Right cardiac atrium (tissue), 5 donors: Measurements from ENCODE around the gene MRTFA. TPM values are rescaled to one million over a fixed set of nuclear protein-coding genes. Genes with fewer than 3 reads are reported as not detected.
"Not testable (repeated sequence)": the region's sequence is repeated elsewhere in the genome, so short reads cannot be mapped to it uniquely, and the experiment has no call there.

Experiments used
- ATAC-seq, 2 donors: fragments of 200-7000 bp; cut with Tn5 transposase; one replicate each; pipeline versions ENCODE4 v1.8.0 to v1.9.1; 2020; ENCODE audit warnings: moderate library complexity in 2 of 2, mild to moderate bottlenecking in 1 of 2
- DNase-seq, 3 donors: peaks; one replicate each; pipeline ENCODE4 v3.0.0-alpha.2; 2020
- H3K27ac ChIP-seq: one replicate; pipeline ENCODE4 v1.5.1; 2013; ENCODE audit warnings: mild to moderate bottlenecking, low read length, control low read depth, moderate library complexity
- H3K27me3 ChIP-seq: one replicate; pipeline ENCODE4 v1.6.1; 2013; ENCODE audit not compliant: control insufficient read depth, insufficient read depth
- H3K4me1 ChIP-seq: one replicate; pipeline ENCODE4 v1.6.1; 2013; ENCODE audit warnings: low read length; ENCODE audit not compliant: control insufficient read depth, insufficient read depth
- H3K4me3 ChIP-seq: one replicate; pipeline ENCODE4 v1.5.1; 2013; ENCODE audit warnings: low read length, control low read depth
- H3K9me3 ChIP-seq: one replicate; pipeline ENCODE4 v1.6.1; 2013; ENCODE audit warnings: low read length; ENCODE audit not compliant: control insufficient read depth
- WGBS: extraction: QIAGEN DNeasy Blood & Tissue Kit; methylation state at CpG from one replicate; pipeline ENCODE4 v1.1.7; 2013; 5-methylcytosine and 5-hydroxymethylcytosine counted together
- intact Hi-C, 4 donors: fragments of 100-400 bp; cut with DNase I; formaldehyde crosslinking; loops; one replicate each; pipeline versions ENCODE4 v1.11.0 to v1.14.0; 2022 to 2023
- polyA plus RNA-seq: library from polyadenylated mRNA; stranded (reverse); fragments of 200-250 nt; gene quantifications from one replicate; pipeline ENCODE4 v1.2.3, GENCODE V29; 2013
- total RNA-seq, 4 donors: library from RNA; stranded (reverse); fragmentation: NEBNext Ultra II Directional; extraction: Animal tissue kit (Norgen Biotek cat#: 25700); gene quantifications; one replicate each; pipeline ENCODE4 v1.2.1, GENCODE V29; 2021
- donor health status: healthy with polysubstance abuse.
- donor health status: DM: no; HTN: yes; CAD: no.
- donor health status: DM: no; HTN: no; CAD: no.
- donor health status: DM: no; HTN: yes; CAD: no; lungs with severe emphysema.
- donor health status: DM: yes; HTN: yes; CAD: no.

MRTFA gene
- total and polyA plus RNA-seq, 5 donors: 22.2 to 40.2 (median 31.6) TPM

GRCh38 chr22:40531951-40532900 lies 104.3 kb downstream of the MRTFA start:
- 59% methylated on average over 3 of the region's 3 CpGs for whole genome bisulfite sequencing
- Histone ChIP-seq H3K9me3 (no peaks in the 10 kb centered on the region), H3K27me3 (no peaks in the 10 kb centered on the region), H3K27ac (no peak overlapping the region), H3K4me1 (peaks cover 2% of the 10 kb centered on the region), H3K4me3 (peak overlapping the region; percentile 62)
- intact Hi-C loops: no loop called here
- DNase-seq (no peak), ATAC-seq (peak in 1 of 2 donors; percentile 8)

DNA sequence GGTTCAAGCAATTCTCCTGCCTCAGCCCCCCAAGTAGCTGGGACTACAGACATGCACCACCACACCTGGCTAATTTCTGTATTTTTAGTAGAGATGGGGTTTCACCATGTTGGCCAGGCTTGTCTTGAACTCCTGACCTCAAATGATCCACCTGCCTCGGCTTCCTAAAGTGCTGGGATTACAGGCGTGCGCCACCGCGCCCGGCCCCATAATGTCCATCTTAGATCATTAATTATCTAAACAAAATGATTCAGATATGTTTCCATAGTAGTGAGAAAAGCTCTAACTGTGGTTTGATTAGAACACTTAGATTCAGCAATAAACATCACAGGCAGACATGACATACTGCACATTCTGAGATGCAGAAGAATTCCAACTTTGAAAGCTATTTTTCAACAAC lies 106.1 kb downstream of the MRTFA start:
- H3K4me3 ChIP-seq, DNase-seq, ATAC-seq, intact Hi-C loops, H3K9me3 ChIP-seq, H3K4me1 ChIP-seq, H3K27ac ChIP-seq, H3K27me3 ChIP-seq: not testable (repeated sequence)
- 91% methylated on average over 6 of the region's 6 CpGs for WGBS

- DNase-seq (no peak), ATAC-seq (no peak)
- Histone ChIP-seq H3K9me3 (no peaks in the 10 kb centered on the region), H3K27ac (no peak overlapping the region), H3K4me3 (no peak overlapping the region), H3K27me3 (no peaks in the 10 kb centered on the region), H3K4me1 (peaks cover 2% of the 10 kb centered on the region)
- intact Hi-C loops: loop anchor here in 2 of 4 donors (5.0 to 10.0 kb wide), 2 partner anchors 115 to 117 kb away; no protein-coding TSS in a partner anchor
- 45% methylated on average over 1 of the region's 1 CpG for WGBS
These were observed 106.7 kb downstream of the MRTFA start for GRCh38 chr22:40529821-40530220.

DNA sequence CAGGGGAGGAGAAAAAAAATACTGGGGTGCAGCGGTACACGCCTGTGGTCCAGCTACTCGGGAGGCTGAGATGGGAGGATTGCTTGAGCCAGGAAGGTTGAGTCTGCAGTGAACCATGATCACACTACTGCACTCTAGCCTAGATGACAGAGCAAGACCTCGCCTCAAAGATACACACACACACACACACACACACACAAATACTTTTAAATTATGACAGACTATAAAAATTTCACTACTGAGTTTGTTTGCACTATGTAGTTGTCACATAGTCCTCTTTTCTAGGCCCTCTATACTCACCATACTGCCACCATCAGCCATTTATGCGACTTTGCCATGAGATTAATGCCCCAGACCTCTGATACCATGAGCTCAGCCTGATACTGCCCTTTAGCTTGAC lies 109.6 kb downstream of the MRTFA start:
- no peaks in the 10 kb centered on the region for H3K4me1 ChIP-seq
- no peak overlapping the region for H3K27ac ChIP-seq
- no peaks in the 10 kb centered on the region for H3K27me3 ChIP-seq
- no peak overlapping the region for H3K4me3 ChIP-seq
- intact Hi-C loops: loop anchor here in 2 of 4 donors (5.0 to 10.0 kb wide), 2 partner anchors 118 to 120 kb away; no protein-coding TSS in a partner anchor
- ATAC-seq (no peak), DNase-seq (no peak)
- WGBS: 96% methylated on average over 5 of the region's 5 CpGs
- no peaks in the 10 kb centered on the region for H3K9me3 ChIP-seq

DNA sequence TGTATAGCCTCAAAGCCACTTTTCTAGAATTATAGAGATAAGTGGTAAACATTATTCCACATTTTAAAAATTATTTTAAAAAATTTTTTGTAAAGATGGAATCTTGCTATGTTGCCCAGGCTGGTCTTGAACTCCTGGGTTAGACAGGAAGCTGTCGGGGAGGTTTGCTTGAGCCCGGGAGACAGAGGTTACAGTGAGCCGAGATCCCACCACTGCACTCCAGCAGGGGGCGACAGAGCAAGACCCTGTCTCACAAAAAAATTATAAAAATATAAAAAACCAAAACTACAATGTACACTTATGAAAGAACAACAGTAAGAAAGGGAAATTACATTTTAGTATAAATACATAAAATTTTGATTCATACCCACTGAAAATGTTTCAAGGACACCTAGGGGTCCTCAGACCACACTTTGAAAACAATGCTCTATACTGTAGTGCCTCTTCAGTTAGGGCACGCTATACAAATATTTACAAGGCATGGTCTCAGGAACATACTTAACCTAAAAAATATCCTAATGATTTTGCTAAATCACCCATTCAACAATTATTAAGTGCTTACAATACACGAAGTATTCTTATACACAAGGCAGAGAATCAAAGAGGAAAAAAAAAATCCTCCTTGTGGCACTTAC lies 111.2 kb downstream of the MRTFA start:
- ATAC-seq (no peak), DNase-seq (peak in 2 of 3 donors; percentile 69 to 83)
- H3K27me3 ChIP-seq: no peaks in the 10 kb centered on the region
- H3K27ac ChIP-seq: no peak overlapping the region
- 47% methylated on average over 6 of the region's 6 CpGs for WGBS
- no peaks in the 10 kb centered on the region for H3K9me3 ChIP-seq
- no peaks in the 10 kb centered on the region for H3K4me1 ChIP-seq
- H3K4me3 ChIP-seq: no peak overlapping the region
- intact Hi-C loops: loop anchor here in 2 of 4 donors (5.0 to 10.0 kb wide), 2 partner anchors 119 to 122 kb away; no protein-coding TSS in a partner anchor

DNA sequence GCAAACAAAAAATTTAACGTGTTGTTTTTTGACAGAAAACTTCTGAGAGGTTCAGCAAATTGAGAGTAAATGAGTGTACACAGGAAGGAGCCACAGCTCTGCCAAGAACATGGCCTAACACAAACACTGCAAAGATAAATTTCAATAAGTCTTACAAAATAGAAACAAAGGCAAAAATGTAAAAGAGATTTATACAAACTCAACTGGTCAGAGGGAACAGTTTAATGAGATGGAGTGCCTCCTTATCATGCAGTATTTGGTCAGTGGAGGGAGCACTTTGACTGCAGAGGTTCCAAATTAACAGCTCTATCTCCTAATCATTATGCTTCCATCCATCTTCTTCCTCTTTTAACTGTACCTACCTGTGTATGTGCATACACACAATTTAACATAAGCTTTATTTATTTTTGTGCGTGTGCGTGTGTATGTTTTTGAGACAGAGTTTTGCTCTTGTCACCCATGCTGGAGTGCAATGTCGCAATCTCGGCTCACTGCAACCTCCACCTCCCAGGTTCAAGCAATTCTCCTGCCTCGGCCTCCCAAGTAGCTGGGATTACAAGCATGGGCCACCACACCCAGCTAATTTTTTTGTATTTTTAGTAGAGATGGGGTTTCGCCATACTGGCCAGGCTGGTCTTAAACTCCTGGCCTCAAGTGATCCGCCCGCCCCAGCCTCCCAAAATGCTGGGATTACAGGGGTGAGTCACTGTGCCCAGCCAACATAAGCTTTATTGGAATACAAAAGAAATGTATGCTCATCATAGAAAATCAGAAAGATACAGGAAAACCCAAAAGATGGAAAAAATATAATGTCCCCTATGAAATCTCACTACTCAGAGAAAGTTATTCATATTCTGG lies 111.9 kb downstream of the MRTFA start:
- no peaks in the 10 kb centered on the region for H3K27me3 ChIP-seq
- no peak for DNase-seq
- no peak overlapping the region for H3K27ac ChIP-seq
- no peak overlapping the region for H3K4me3 ChIP-seq
- intact Hi-C loops: loop anchor here in 2 of 4 donors (5.0 to 10.0 kb wide), 2 partner anchors 120 to 123 kb away; no protein-coding TSS in a partner anchor
- WGBS: 91% methylated on average over 9 of the region's 9 CpGs
- no peaks in the 10 kb centered on the region for H3K9me3 ChIP-seq
- no peaks in the 10 kb centered on the region for H3K4me1 ChIP-seq
- ATAC-seq: peak in 1 of 2 donors; percentile 27

GRCh38 chr22:40522141-40522540 lies 114.4 kb downstream of the MRTFA start:
- H3K27me3 ChIP-seq: no peaks in the 10 kb centered on the region
- H3K4me1 ChIP-seq: no peaks in the 10 kb centered on the region
- 96% methylated on average over 2 of the region's 2 CpGs for WGBS
- H3K4me3 ChIP-seq: no peak overlapping the region
- H3K9me3 ChIP-seq: no peaks in the 10 kb centered on the region
- H3K27ac ChIP-seq: no peak overlapping the region
- DNase-seq (no peak), ATAC-seq (no peak)
- intact Hi-C loops: loop anchor here in 1 of 4 donors (10.0 kb wide), 1 partner anchor 123 kb away; no protein-coding TSS in a partner anchor

DNA sequence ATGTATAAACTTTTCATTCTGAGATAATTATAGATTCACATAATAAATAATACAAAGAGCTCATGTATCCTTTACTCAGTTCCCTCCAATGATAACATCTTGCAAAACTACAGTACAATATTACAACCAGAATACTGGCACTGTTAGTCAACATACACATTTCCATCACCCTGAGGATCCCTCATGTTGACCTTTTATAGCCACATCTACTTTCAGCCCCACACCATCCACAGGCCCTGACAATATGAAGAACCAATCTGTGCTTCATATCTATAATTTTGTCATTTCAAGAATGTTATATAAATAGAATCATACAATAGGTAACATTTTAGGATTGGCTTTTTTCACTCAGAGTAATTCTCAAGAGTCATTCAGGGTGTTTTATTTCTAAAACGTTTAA lies 115.5 kb downstream of the MRTFA start:
- no peaks in the 10 kb centered on the region for H3K27me3 ChIP-seq
- no peak overlapping the region for H3K27ac ChIP-seq
- no peak for ATAC-seq
- WGBS: 69% methylated on average over 1 of the region's 1 CpG
- H3K9me3 ChIP-seq: no peaks in the 10 kb centered on the region
- H3K4me3 ChIP-seq: no peak overlapping the region
- DNase-seq: no peak
- intact Hi-C loops: loop anchor here in 1 of 4 donors (10.0 kb wide), 1 partner anchor 124 kb away; no protein-coding TSS in a partner anchor
- H3K4me1 ChIP-seq: no peaks in the 10 kb centered on the region

- Histone ChIP-seq H3K27me3 (no peaks in the 10 kb centered on the region), H3K4me3 (no peak overlapping the region), H3K27ac (no peak overlapping the region), H3K4me1 (no peaks in the 10 kb centered on the region), H3K9me3 (no peaks in the 10 kb centered on the region)
- ATAC-seq (no peak), DNase-seq (no peak)
- over 99% methylated on average over 2 of the region's 2 CpGs for WGBS
- intact Hi-C loops: loop anchor here in 1 of 4 donors (10.0 kb wide), 1 partner anchor 124 kb away; no protein-coding TSS in a partner anchor
These were observed 116.0 kb downstream of the MRTFA start for GRCh38 chr22:40520562-40520961.

GRCh38 chr22:40519948-40520331 lies 116.6 kb downstream of the MRTFA start:
- Histone ChIP-seq H3K27me3 (no peaks in the 10 kb centered on the region), H3K9me3 (no peaks in the 10 kb centered on the region), H3K27ac (no peak overlapping the region), H3K4me3 (no peak overlapping the region), H3K4me1 (no peaks in the 10 kb centered on the region)
- ATAC-seq (no peak), DNase-seq (no peak)
- 86% methylated on average over 3 of the region's 3 CpGs for WGBS
- intact Hi-C loops: loop anchor here in 2 of 4 donors (10.0 kb wide), 2 partner anchors 85 to 125 kb away; no protein-coding TSS in a partner anchor
